HUES48 (cell line): Measurements from ENCODE around the gene SYTL5.

Experiments used
- H3K27ac ChIP-seq: one replicate; pipeline ENCODE4 v1.7.0; 2013; ENCODE audit warnings: low read depth, low read length, inconsistent platforms
- H3K27me3 ChIP-seq: 2 replicates; pipeline ENCODE4 v1.6.1; 2013; ENCODE audit warnings: mild to moderate bottlenecking, low read length; ENCODE audit not compliant: control insufficient read depth, insufficient read depth
- H3K36me3 ChIP-seq: 2 replicates; pipeline ENCODE4 v1.6.1; 2013; ENCODE audit warnings: low read length; ENCODE audit not compliant: control insufficient read depth, insufficient read depth
- H3K4me1 ChIP-seq: 2 replicates; pipeline ENCODE4 v1.6.1; 2013; ENCODE audit warnings: mild to moderate bottlenecking, low read length; ENCODE audit not compliant: control insufficient read depth, insufficient read depth
- H3K4me3 ChIP-seq: 2 replicates; pipeline ENCODE4 v1.5.1; 2013; ENCODE audit warnings: mild to moderate bottlenecking, low read depth, low read length
- H3K9ac ChIP-seq: 2 replicates; pipeline ENCODE4 v1.6.1; 2013; ENCODE audit warnings: mild to moderate bottlenecking, low read depth, low read length, moderate library complexity
- H3K9me3 ChIP-seq: 2 replicates; pipeline ENCODE4 v1.6.1; 2013; ENCODE audit warnings: low read length; ENCODE audit not compliant: control insufficient read depth, insufficient read depth

Gene SYTL5

GRCh38 chrX:38175139-38175538 lies 168.8 kb downstream of the SYTL5 start:
- H3K27me3 ChIP-seq = no peaks in the 10 kb centered on the region
- no peaks in the 10 kb centered on the region for H3K9me3 ChIP-seq
- H3K9ac ChIP-seq = no peak overlapping the region
- H3K4me3 ChIP-seq = no peak overlapping the region
- H3K4me1 ChIP-seq = peaks cover 18% of the 10 kb centered on the region
- H3K27ac ChIP-seq = no peak overlapping the region
- no peaks in the 10 kb centered on the region for H3K36me3 ChIP-seq

- no peak overlapping the region for H3K4me3 ChIP-seq
- no peaks in the 10 kb centered on the region for H3K9me3 ChIP-seq
- H3K27ac ChIP-seq = no peak overlapping the region
- peaks cover 6% of the 10 kb centered on the region; the same call in 1 of the 2 replicates for H3K4me1 ChIP-seq
- H3K9ac ChIP-seq = no peak overlapping the region
- no peaks in the 10 kb centered on the region for H3K27me3 ChIP-seq
- H3K36me3 ChIP-seq = no peaks in the 10 kb centered on the region
Observed at GRCh38 chrX:38178396-38178795, 172.0 kb downstream of the SYTL5 start.
